Activated CD8-positive, alpha-beta memory T cell treated with anti-CD3 and anti-CD28 coated beads, Interleukin-2, amount 50 U/mL, for 24 hours (primary cell): ENCODE results near the gene ADCY2.
A peak's percentile ranks its signal among the peaks of the same experiment; 100 is the strongest.

Source experiments
- DNase-seq: peaks from one replicate; pipeline ENCODE4 v3.0.0-alpha.2; 2020; ENCODE audit errors: extremely low read depth

Gene ADCY2

GRCh38 chr5:7784683-7785380 is 388.9 kb downstream of the ADCY2 start:
- DNase-seq = no peak

GRCh38 chr5:7787770-7788169 is 391.8 kb downstream of the ADCY2 start:
- no peak for DNase-seq

GRCh38 chr5:7789567-7789966 is 393.6 kb downstream of the ADCY2 start:
- no peak for DNase-seq

GRCh38 chr5:7793895-7794294 is 398.0 kb downstream of the ADCY2 start:
- DNase-seq = no peak

GRCh38 chr5:7794311-7794710 is 398.4 kb downstream of the ADCY2 start:
- DNase-seq = no peak

- DNase-seq = no peak
Observed at GRCh38 chr5:7794823-7795222, 398.9 kb downstream of the ADCY2 start.

- DNase-seq = no peak
Observed at GRCh38 chr5:7795306-7795705, 399.4 kb downstream of the ADCY2 start.

- no peak for DNase-seq
Observed at GRCh38 chr5:7801891-7802614, 406.1 kb downstream of the ADCY2 start.

- no peak for DNase-seq
Observed at GRCh38 chr5:7802855-7803254, 406.9 kb downstream of the ADCY2 start.

- DNase-seq = no peak
Observed at GRCh38 chr5:7803937-7804336, 408.0 kb downstream of the ADCY2 start.

GRCh38 chr5:7805379-7805778 is 409.4 kb downstream of the ADCY2 start:
- no peak for DNase-seq

- no peak for DNase-seq
Observed at GRCh38 chr5:7808998-7809397, 413.1 kb downstream of the ADCY2 start.

GRCh38 chr5:7811715-7812114 is 415.8 kb downstream of the ADCY2 start:
- DNase-seq = no peak

- no peak for DNase-seq
Observed at GRCh38 chr5:7813007-7813406, 417.1 kb downstream of the ADCY2 start.

GRCh38 chr5:7813576-7813975 is 417.6 kb downstream of the ADCY2 start:
- no peak for DNase-seq

- no peak for DNase-seq
Observed at GRCh38 chr5:7814816-7815215, 418.9 kb downstream of the ADCY2 start.

GRCh38 chr5:7815892-7816534 is 420.1 kb downstream of the ADCY2 start:
- DNase-seq = peak; percentile 17

GRCh38 chr5:7816535-7816901 is 420.6 kb downstream of the ADCY2 start:
- DNase-seq = no peak

- no peak for DNase-seq
Observed at GRCh38 chr5:7822449-7822848, 426.5 kb downstream of the ADCY2 start.

- no peak for DNase-seq
Observed at GRCh38 chr5:7823594-7823993, 427.7 kb downstream of the ADCY2 start.

- DNase-seq = no peak
Observed at GRCh38 chr5:7824995-7825394, 429.1 kb downstream of the ADCY2 start.

- no peak for DNase-seq
Observed at GRCh38 chr5:7825630-7826029, 429.7 kb downstream of the ADCY2 start.

- DNase-seq = no peak
Observed at GRCh38 chr5:7827610-7828009, 431.7 kb downstream of the ADCY2 start.
